HUDEP-2 (cell line): ENCODE data around the gene FRMD5.

Source experiments
- DNase-seq, 76 experiments: peaks; one replicate each; lab custom pipeline; 2025; ENCODE audit not compliant: unreplicated experiment in 76 of 76; lab: John Stamatoyannopoulos, UW

FRMD5 gene

GRCh38 chr15:44163370-44163769 lies 31.7 kb downstream of the FRMD5 start:
- DNase-seq: no peak

- DNase-seq: no peak
Observed at GRCh38 chr15:44160796-44161195, 34.3 kb downstream of the FRMD5 start.

GRCh38 chr15:44159492-44159891 lies 35.6 kb downstream of the FRMD5 start:
- no peak for DNase-seq

- no peak for DNase-seq
Observed at GRCh38 chr15:44158111-44158510, 37.0 kb downstream of the FRMD5 start.

GRCh38 chr15:44157679-44158078 lies 37.4 kb downstream of the FRMD5 start:
- no peak for DNase-seq

- DNase-seq: no peak
Observed at GRCh38 chr15:44153352-44153751, 41.7 kb downstream of the FRMD5 start.

GRCh38 chr15:44149224-44149623 lies 45.8 kb downstream of the FRMD5 start:
- no peak for DNase-seq

GRCh38 chr15:44148580-44148979 lies 46.5 kb downstream of the FRMD5 start:
- no peak for DNase-seq

GRCh38 chr15:44147636-44148035 lies 47.4 kb downstream of the FRMD5 start:
- DNase-seq: no peak

GRCh38 chr15:44145495-44145894 lies 49.6 kb downstream of the FRMD5 start:
- no peak for DNase-seq

- no peak for DNase-seq
Observed at GRCh38 chr15:44144992-44145391, 50.1 kb downstream of the FRMD5 start.

GRCh38 chr15:44144184-44144583 lies 50.9 kb downstream of the FRMD5 start:
- DNase-seq: no peak

GRCh38 chr15:44137750-44138149 lies 57.3 kb downstream of the FRMD5 start:
- DNase-seq: peak in 3 of 76 experiments; percentile 5 to 13 (median 6)

GRCh38 chr15:44136991-44137477 lies 58.0 kb downstream of the FRMD5 start:
- DNase-seq: no peak

- no peak for DNase-seq
Observed at GRCh38 chr15:44132057-44132456, 63.0 kb downstream of the FRMD5 start.

GRCh38 chr15:44130778-44131177 lies 64.3 kb downstream of the FRMD5 start:
- no peak for DNase-seq

- DNase-seq: no peak
Observed at GRCh38 chr15:44129911-44130310, 65.2 kb downstream of the FRMD5 start.

GRCh38 chr15:44128443-44128842 lies 66.6 kb downstream of the FRMD5 start:
- no peak for DNase-seq

GRCh38 chr15:44125879-44126278 lies 69.2 kb downstream of the FRMD5 start:
- no peak for DNase-seq

- DNase-seq: no peak
Observed at GRCh38 chr15:44102675-44103254, 92.3 kb downstream of the FRMD5 start.

- DNase-seq: no peak
Observed at GRCh38 chr15:44101944-44102343, 93.1 kb downstream of the FRMD5 start.

GRCh38 chr15:44101286-44101685 lies 93.8 kb downstream of the FRMD5 start:
- no peak for DNase-seq

- no peak for DNase-seq
Observed at GRCh38 chr15:44099671-44100070, 95.4 kb downstream of the FRMD5 start.
